ENCODE data around the gene WFDC1.

Gene WFDC1

DNA sequence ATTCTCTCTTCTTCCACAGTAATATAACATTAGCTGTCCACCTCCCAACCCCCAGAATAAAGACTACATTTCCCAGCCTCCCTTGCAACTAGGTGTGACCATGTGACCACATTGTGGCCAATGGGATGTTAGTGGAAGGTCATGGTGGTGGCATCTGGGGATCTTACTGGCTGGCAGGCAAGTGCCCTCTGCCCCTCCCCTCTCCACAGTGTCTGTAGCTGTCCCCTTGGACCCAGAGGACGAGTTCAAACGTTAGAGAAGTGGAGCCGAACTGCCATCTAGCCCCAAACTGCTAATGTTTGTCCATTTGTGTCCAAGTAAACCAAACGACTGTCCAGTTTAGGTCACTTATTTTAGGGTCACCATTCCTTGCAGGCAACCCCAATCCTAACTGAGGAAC, 28.2 kb upstream of the WFDC1 start:
- ATAC-seq (ENCODE audit: insufficient read depth, low read depth), result peak; percentile 71
- Histone ChIP-seq H3K9ac (ENCODE audit: low read depth, low read length) (no peak overlapping the region), H3K79me2 (ENCODE audit: insufficient read depth, low read length) (no peaks in the 10 kb centered on the region), H3K4me1 (ENCODE audit: insufficient read depth, low read length) (no peaks in the 10 kb centered on the region), H3K36me3 (ENCODE audit: insufficient read depth, low read length) (no peaks in the 10 kb centered on the region), H3K27me3 (ENCODE audit: insufficient read depth, low read length, poor library complexity) (peaks cover 3% of the 10 kb centered on the region), H4K20me1 (ENCODE audit: insufficient read depth, low read length) (0 out of 2 replicates have a peak, but pooled peaks cover 2% of the 10 kb centered on the region), H3K9me3 (ENCODE audit: insufficient read depth, low read length, severe bottlenecking) (no peaks in the 10 kb centered on the region), H3K4me2 (ENCODE audit: insufficient read depth, low read length) (no peak overlapping the region), H3K4me3 (ENCODE audit: low read depth in 1 of 2, low read length in 2 of 2) (no peak overlapping the region), H2AFZ (ENCODE audit: low read depth, low read length) (no peak overlapping the region), H3K27ac (ENCODE audit: low read length) (no peak overlapping the region)
- DNase-seq, result peak; percentile 21
- TF ChIP-seq EZH2 (IDR thresholded peaks at IDR 0.05; ENCODE audit: borderline replicate concordance, low read depth, low read length, severe bottlenecking), result no peak
- TF ChIP-seq, protein P1, sequence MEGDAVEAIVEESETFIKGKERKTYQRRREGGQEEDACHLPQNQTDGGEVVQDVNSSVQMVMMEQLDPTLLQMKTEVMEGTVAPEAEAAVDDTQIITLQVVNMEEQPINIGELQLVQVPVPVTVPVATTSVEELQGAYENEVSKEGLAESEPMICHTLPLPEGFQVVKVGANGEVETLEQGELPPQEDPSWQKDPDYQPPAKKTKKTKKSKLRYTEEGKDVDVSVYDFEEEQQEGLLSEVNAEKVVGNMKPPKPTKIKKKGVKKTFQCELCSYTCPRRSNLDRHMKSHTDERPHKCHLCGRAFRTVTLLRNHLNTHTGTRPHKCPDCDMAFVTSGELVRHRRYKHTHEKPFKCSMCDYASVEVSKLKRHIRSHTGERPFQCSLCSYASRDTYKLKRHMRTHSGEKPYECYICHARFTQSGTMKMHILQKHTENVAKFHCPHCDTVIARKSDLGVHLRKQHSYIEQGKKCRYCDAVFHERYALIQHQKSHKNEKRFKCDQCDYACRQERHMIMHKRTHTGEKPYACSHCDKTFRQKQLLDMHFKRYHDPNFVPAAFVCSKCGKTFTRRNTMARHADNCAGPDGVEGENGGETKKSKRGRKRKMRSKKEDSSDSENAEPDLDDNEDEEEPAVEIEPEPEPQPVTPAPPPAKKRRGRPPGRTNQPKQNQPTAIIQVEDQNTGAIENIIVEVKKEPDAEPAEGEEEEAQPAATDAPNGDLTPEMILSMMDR (IDR thresholded peaks at IDR 0.05; ENCODE audit: borderline replicate concordance, extremely low read depth, low read length, poor library complexity, severe bottlenecking), result no peak

DNA sequence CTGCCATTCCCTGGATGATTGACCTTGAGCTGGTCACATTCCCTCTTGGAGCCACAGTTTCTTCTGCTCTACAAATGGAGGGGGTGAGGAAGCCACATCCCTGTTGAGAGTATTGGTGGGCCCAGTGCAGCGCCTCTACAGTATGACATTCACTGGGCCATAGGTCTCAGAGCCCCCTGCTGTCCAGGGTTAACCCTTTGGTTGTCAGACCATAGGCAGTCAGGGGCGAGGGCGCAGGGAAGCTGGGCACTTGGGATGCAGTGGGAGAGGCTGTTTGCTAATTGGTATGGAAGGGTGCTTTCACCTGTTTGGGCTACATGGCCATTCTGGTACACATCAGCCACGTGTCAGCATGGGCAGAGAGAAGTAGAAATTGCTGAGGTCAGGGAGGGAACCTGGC, 27.3 kb upstream of the WFDC1 start:
- TF ChIP-seq EZH2 (IDR thresholded peaks at IDR 0.05; ENCODE audit: borderline replicate concordance, low read depth, low read length, severe bottlenecking), result no peak
- TF ChIP-seq, protein P1 (IDR thresholded peaks at IDR 0.05; ENCODE audit: borderline replicate concordance, extremely low read depth, low read length, poor library complexity, severe bottlenecking), result no peak
- H3K27me3 ChIP-seq (ENCODE audit: insufficient read depth, low read length, poor library complexity), result peaks cover 5% of the 10 kb centered on the region
- no peak overlapping the region for H3K4me3 ChIP-seq (ENCODE audit: low read depth in 1 of 2, low read length in 2 of 2)
- H4K20me1 ChIP-seq (ENCODE audit: insufficient read depth, low read length), result 0 out of 2 replicates have a peak, but pooled peaks cover 2% of the 10 kb centered on the region
- H3K4me2 ChIP-seq (ENCODE audit: insufficient read depth, low read length), result no peak overlapping the region
- no peak overlapping the region for H2AFZ ChIP-seq (ENCODE audit: low read depth, low read length)
- no peak overlapping the region for H3K27ac ChIP-seq (ENCODE audit: low read length)
- DNase-seq, result no peak
- H3K79me2 ChIP-seq (ENCODE audit: insufficient read depth, low read length), result no peaks in the 10 kb centered on the region
- H3K36me3 ChIP-seq (ENCODE audit: insufficient read depth, low read length), result no peaks in the 10 kb centered on the region
- H3K9ac ChIP-seq (ENCODE audit: low read depth, low read length), result no peak overlapping the region
- H3K9me3 ChIP-seq (ENCODE audit: insufficient read depth, low read length, severe bottlenecking), result no peaks in the 10 kb centered on the region
- H3K4me1 ChIP-seq (ENCODE audit: insufficient read depth, low read length), result no peaks in the 10 kb centered on the region
- ATAC-seq (ENCODE audit: insufficient read depth, low read depth), result no peak

DNA sequence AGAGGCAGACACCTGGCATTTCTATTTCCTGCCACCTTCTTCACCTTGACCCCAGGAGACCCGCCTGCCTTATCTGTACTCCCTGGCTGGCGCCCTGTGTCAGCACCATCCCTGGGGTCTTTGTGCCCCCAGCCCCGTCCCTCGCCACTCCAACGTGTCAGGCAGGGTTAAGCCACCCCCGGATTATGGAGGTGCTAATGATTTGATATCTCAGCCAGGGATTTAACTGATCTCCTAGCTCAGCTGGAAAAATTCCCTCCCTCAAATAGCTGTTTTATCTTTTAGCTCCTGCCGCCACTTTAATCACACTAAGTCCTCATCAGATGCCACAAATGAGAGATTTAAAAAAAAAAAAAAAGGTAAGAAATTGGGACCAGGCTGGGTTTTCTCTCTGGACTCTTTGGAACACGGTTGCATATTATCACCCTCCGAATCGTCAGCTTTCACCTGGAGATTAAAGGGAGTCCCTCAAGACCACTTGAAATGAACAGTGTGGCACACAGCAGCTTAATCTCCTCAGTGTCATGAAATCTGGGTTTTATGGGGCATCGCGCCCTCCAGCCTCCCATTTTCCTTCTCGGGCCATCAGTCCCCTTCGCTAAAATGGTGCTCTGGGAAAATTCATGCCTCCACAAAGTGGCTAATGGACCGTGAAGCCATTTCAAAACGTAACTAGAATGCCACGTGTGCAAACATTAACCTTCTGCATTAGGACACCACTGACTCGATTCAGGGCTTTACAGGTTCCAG, 26.2 kb upstream of the WFDC1 start:
- TF ChIP-seq, protein P1 (IDR thresholded peaks at IDR 0.05; ENCODE audit: borderline replicate concordance, extremely low read depth, low read length, poor library complexity, severe bottlenecking), result no peak
- no peak for TF ChIP-seq EZH2 (IDR thresholded peaks at IDR 0.05; ENCODE audit: borderline replicate concordance, low read depth, low read length, severe bottlenecking)
- peaks cover 5% of the 10 kb centered on the region for H3K27me3 ChIP-seq (ENCODE audit: insufficient read depth, low read length, poor library complexity)
- no peaks in the 10 kb centered on the region for H3K4me1 ChIP-seq (ENCODE audit: insufficient read depth, low read length)
- H3K79me2 ChIP-seq (ENCODE audit: insufficient read depth, low read length), result no peaks in the 10 kb centered on the region
- H2AFZ ChIP-seq (ENCODE audit: low read depth, low read length), result no peak overlapping the region
- ATAC-seq (ENCODE audit: insufficient read depth, low read depth) (no peak), DNase-seq (no peak)
- H3K27ac ChIP-seq (ENCODE audit: low read length), result no peak overlapping the region
- H3K4me2 ChIP-seq (ENCODE audit: insufficient read depth, low read length), result no peak overlapping the region
- 0 out of 2 replicates have a peak, but pooled peaks cover 2% of the 10 kb centered on the region for H4K20me1 ChIP-seq (ENCODE audit: insufficient read depth, low read length)
- no peak overlapping the region for H3K4me3 ChIP-seq (ENCODE audit: low read depth in 1 of 2, low read length in 2 of 2)
- no peaks in the 10 kb centered on the region for H3K9me3 ChIP-seq (ENCODE audit: insufficient read depth, low read length, severe bottlenecking)
- H3K9ac ChIP-seq (ENCODE audit: low read depth, low read length), result no peak overlapping the region
- H3K36me3 ChIP-seq (ENCODE audit: insufficient read depth, low read length), result no peaks in the 10 kb centered on the region

Data from DND-41 (cell line).